ENCODE data around the gene FBXO48. TPM values are rescaled to one million over a fixed set of nuclear protein-coding genes. Genes with fewer than 3 reads are reported as not detected.

FBXO48 gene
- total RNA-seq, 4 donors from 2014 or later: 0.24 to 1.3 (median 0.80) TPM

DNA sequence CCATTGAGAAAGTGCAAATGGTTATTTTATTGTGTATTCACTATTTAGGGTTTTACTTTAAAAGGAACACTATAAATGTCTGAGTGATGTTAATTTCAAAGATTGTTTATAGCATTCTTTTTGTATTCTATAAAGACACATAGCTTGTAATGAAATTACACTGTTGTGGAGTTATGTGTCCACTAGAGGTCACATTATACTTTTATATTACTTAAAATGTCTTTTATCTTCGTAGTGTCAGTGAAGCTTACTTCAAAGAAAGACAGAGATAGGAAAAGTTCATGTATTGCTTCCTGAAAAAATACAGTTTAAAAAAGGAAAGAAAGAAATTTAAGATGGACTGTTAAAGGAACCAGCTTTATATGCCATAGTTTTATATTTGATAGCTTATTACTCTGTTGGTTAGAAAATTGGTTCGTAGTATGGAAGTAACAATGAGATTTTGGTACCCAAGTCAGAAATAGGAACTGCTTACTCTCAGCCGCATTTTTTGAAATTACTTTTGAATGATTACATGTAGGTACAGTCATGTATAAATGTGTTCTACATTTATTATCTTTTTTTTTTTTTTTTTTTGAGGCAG lies 20.8 kb upstream of the FBXO48 start:
- ATAC-seq (ENCODE audit: low FRiP score): no peak
- DNase-seq (ENCODE audit: low spot score): no peak
- TF ChIP-seq, protein P1, sequence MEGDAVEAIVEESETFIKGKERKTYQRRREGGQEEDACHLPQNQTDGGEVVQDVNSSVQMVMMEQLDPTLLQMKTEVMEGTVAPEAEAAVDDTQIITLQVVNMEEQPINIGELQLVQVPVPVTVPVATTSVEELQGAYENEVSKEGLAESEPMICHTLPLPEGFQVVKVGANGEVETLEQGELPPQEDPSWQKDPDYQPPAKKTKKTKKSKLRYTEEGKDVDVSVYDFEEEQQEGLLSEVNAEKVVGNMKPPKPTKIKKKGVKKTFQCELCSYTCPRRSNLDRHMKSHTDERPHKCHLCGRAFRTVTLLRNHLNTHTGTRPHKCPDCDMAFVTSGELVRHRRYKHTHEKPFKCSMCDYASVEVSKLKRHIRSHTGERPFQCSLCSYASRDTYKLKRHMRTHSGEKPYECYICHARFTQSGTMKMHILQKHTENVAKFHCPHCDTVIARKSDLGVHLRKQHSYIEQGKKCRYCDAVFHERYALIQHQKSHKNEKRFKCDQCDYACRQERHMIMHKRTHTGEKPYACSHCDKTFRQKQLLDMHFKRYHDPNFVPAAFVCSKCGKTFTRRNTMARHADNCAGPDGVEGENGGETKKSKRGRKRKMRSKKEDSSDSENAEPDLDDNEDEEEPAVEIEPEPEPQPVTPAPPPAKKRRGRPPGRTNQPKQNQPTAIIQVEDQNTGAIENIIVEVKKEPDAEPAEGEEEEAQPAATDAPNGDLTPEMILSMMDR (IDR thresholded peaks at IDR 0.05): no peak

GRCh38 chr2:68483011-68483410 lies 15.9 kb upstream of the FBXO48 start:
- ATAC-seq (ENCODE audit: low FRiP score): no peak
- TF ChIP-seq, protein P1 (IDR thresholded peaks at IDR 0.05): no peak
- DNase-seq (ENCODE audit: low spot score): no peak

GRCh38 chr2:68482296-68482820 lies 15.3 kb upstream of the FBXO48 start:
- DNase-seq (ENCODE audit: low spot score): no peak
- ATAC-seq (ENCODE audit: low FRiP score): no peak
- TF ChIP-seq, protein P1 (IDR thresholded peaks at IDR 0.05): no peak

GRCh38 chr2:68478688-68479087 lies 11.6 kb upstream of the FBXO48 start:
- ATAC-seq (ENCODE audit: low FRiP score): no peak

DNA sequence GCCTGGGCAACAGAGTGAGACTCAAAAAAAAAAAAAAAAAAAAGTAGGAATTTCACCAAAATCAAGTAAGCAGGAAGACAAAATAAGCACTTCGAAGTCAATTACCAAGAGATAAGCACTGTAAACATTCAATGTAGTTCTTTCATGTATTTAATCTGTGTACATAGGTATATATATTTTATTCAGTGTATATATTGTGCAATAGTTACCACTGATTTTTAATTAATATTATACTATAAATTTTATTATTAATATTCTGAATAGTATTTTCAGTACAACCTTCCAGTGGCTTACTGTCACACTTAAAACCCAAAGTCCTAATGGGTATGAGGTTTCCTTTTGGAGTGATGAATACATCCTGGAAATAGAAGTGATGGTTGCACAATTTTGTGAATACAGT lies 9.4 kb upstream of the FBXO48 start:
- ATAC-seq (ENCODE audit: low FRiP score): no peak
- no peak for DNase-seq (ENCODE audit: low spot score)
- TF ChIP-seq, protein P1 (IDR thresholded peaks at IDR 0.05): no peak

More at GRCh38 chr2:68478688-68479087, 11.6 kb upstream of the FBXO48 start:
- no peak for DNase-seq (ENCODE audit: low spot score)
- TF ChIP-seq, protein P1 (IDR thresholded peaks at IDR 0.05): no peak

DNA sequence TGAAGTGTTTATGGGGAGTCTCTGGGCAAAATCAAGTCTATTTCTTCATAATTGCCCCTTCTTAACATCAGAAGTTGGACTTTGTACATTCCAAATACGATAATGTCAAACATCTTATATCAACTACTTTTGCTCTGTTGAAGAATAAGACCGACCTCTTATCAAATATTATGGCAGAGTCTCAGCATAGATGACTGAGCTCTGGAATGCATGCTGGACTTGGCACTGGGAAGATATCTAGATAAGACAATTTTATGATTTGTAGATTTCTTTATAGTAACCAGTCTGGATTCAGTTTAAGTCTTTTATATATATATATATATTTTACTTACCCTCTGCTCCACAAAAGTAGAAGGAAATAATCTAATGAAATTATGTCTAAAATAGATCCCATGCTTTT lies 8.5 kb upstream of the FBXO48 start:
- ATAC-seq (ENCODE audit: low FRiP score) (no peak), DNase-seq (ENCODE audit: low spot score) (no peak)
- TF ChIP-seq, protein P1 (IDR thresholded peaks at IDR 0.05): no peak

- ATAC-seq (ENCODE audit: low FRiP score): no peak
- no peak for DNase-seq (ENCODE audit: low spot score)
- TF ChIP-seq, protein P1 (IDR thresholded peaks at IDR 0.05): no peak
Observed at GRCh38 chr2:68475110-68475509, 8.0 kb upstream of the FBXO48 start.

Data from omental fat pad (tissue), 4 donors.